NB4 (cell line): ENCODE results near the gene ELFN2.

Experiments
- DNase-seq: peaks from one replicate; pipeline ENCODE4 v3.0.0; 2010; ENCODE audit warnings: low read depth
- H3K4me3 ChIP-seq: one replicate; pipeline ENCODE4 v1.5.1; 2011; ENCODE audit warnings: mild to moderate bottlenecking, low read depth, low read length, moderate library complexity
- CTCF ChIP-seq: IDR thresholded peaks from one replicate; pipeline ENCODE4 v1.5.1; 2012; ENCODE audit warnings: low read depth, low read length
- MAX ChIP-seq: IDR thresholded peaks from 2 replicates; pipeline ENCODE4 v1.6.1; 2011; ENCODE audit warnings: low read depth, low read length
- MYC ChIP-seq: IDR thresholded peaks from 2 replicates; pipeline ENCODE4 v1.6.1; 2011; ENCODE audit warnings: low read depth, low read length
- POLR2A ChIP-seq: IDR thresholded peaks from 2 replicates; pipeline ENCODE4 v1.6.1; 2011; ENCODE audit warnings: mild to moderate bottlenecking; ENCODE audit not compliant: insufficient read length; ENCODE audit errors: extremely low read depth

Gene ELFN2

GRCh38 chr22:37440875-37441274 is 13.6 kb upstream of the ELFN2 start:
- H3K4me3 ChIP-seq: no peak overlapping the region
- no peak for DNase-seq
- TF ChIP-seq POLR2A (no peak), CTCF (no peak), MYC (no peak), MAX (no peak)

- DNase-seq: no peak
- H3K4me3 ChIP-seq: no peak overlapping the region
- TF ChIP-seq POLR2A (no peak), MAX (no peak), CTCF (no peak), MYC (no peak)
Observed at GRCh38 chr22:37439347-37439746, 12.1 kb upstream of the ELFN2 start.

GRCh38 chr22:37435970-37436603 is 8.8 kb upstream of the ELFN2 start:
- DNase-seq: no peak
- TF ChIP-seq MYC (no peak), POLR2A (no peak), MAX (no peak), CTCF (no peak)
- no peak overlapping the region for H3K4me3 ChIP-seq

- no peak for DNase-seq
- no peak overlapping the region for H3K4me3 ChIP-seq
- no peak for TF ChIP-seq POLR2A
- no peak for TF ChIP-seq MAX
- TF ChIP-seq CTCF: no peak
- TF ChIP-seq MYC: no peak
Observed at GRCh38 chr22:37433786-37434185, 6.5 kb upstream of the ELFN2 start.

- no peak overlapping the region for H3K4me3 ChIP-seq
- DNase-seq: no peak
- TF ChIP-seq MYC (no peak), MAX (no peak), POLR2A (no peak), CTCF (no peak)
Observed at GRCh38 chr22:37432708-37433054, 5.4 kb upstream of the ELFN2 start.
